Endodermal cell (in vitro differentiated cells): Measurements from ENCODE around the gene ITIH1. TPM values are rescaled to one million over a fixed set of nuclear protein-coding genes. Genes with fewer than 3 reads are reported as not detected.

Source experiments
- DNase-seq: peaks from one replicate; pipeline ENCODE4 v3.0.0-alpha.2; 2017
- H3K27ac ChIP-seq: 2 replicates; pipeline ENCODE4 v1.5.1; 2013; ENCODE audit warnings: mild to moderate bottlenecking, low read depth, low read length, moderate library complexity
- H3K27me3 ChIP-seq: 2 replicates; pipeline ENCODE4 v1.6.1; 2013; ENCODE audit warnings: mild to moderate bottlenecking, low read length, moderate library complexity; ENCODE audit not compliant: insufficient read depth, control insufficient read depth, poor library complexity, severe bottlenecking
- H3K36me3 ChIP-seq: 2 replicates; pipeline ENCODE4 v1.7.0; 2013; ENCODE audit warnings: mild to moderate bottlenecking, low read length, moderate library complexity; ENCODE audit not compliant: control insufficient read depth, insufficient read depth
- H3K4me1 ChIP-seq: one replicate; pipeline ENCODE4 v1.7.0; 2013; ENCODE audit warnings: low read length; ENCODE audit not compliant: control insufficient read depth, insufficient read depth
- H3K4me3 ChIP-seq: 2 replicates; pipeline ENCODE4 v1.5.1; 2013; ENCODE audit warnings: mild to moderate bottlenecking, low read length, moderate library complexity
- H3K9ac ChIP-seq: 2 replicates; pipeline ENCODE4 v1.6.1; 2013; ENCODE audit warnings: mild to moderate bottlenecking, low read length, moderate library complexity; ENCODE audit not compliant: poor library complexity, severe bottlenecking; ENCODE audit errors: extremely low read depth
- H3K9me3 ChIP-seq: 2 replicates; pipeline ENCODE4 v1.6.1; 2013; ENCODE audit warnings: mild to moderate bottlenecking, low read length, moderate library complexity; ENCODE audit not compliant: control insufficient read depth
- H3K27ac Mint-ChIP-seq: 2 replicates; pipeline ENCODE4 v1.8.0; 2020; ENCODE audit warnings: mixed read lengths
- H3K27me3 Mint-ChIP-seq: 2 replicates; pipeline ENCODE4 v1.8.0; 2021; ENCODE audit warnings: mild to moderate bottlenecking, mixed read lengths; ENCODE audit not compliant: insufficient read depth
- H3K36me3 Mint-ChIP-seq: 2 replicates; pipeline ENCODE4 v1.8.0; 2020; ENCODE audit warnings: low read depth, mixed read lengths
- H3K4me1 Mint-ChIP-seq: 2 replicates; pipeline ENCODE4 v1.8.0; 2020; ENCODE audit warnings: mixed read lengths
- H3K4me3 Mint-ChIP-seq: 2 replicates; pipeline ENCODE4 v1.8.0; 2020; ENCODE audit warnings: mild to moderate bottlenecking, moderate library complexity, mixed read lengths
- H3K9me3 Mint-ChIP-seq: 2 replicates; pipeline ENCODE4 v1.8.0; 2020; ENCODE audit warnings: mild to moderate bottlenecking, mixed read lengths
- CTCF ChIP-seq: fragments of 200-600 bp; sonication (generic); conservative IDR thresholded peaks from 2 replicates; pipeline ENCODE4 v1.5.0; 2021; ENCODE audit warnings: antibody characterized with exemption, mild to moderate bottlenecking
- WGBS, 2 experiments: methylation state at CpG; one replicate each; pipeline versions ENCODE4 v1.1.5 to v1.1.7; 2013; ENCODE audit warnings: missing lambda C conversion rate in 2 of 2, mixed read lengths in 1 of 2; ENCODE audit not compliant: insufficient coverage in 1 of 2, insufficient read length in 1 of 2; 5-methylcytosine and 5-hydroxymethylcytosine counted together
- total RNA-seq, 2 donors: library from RNA; stranded (reverse); fragmentation: NEBNext Ultra II Directional in 1 of 2; extraction: Animal tissue kit (Norgen Biotek cat#: 25700) in 1 of 2; gene quantifications; 2 replicates in 1 of 2; 3 replicates in 1 of 2; pipeline ENCODE4 v1.2.1, GENCODE V29; 2021

ITIH1 gene
- total RNA-seq, 2 donors from 2014 or later = not detected

- Histone ChIP-seq H3K4me1 (no peaks in the 10 kb centered on the region), H3K36me3 (no peaks in the 10 kb centered on the region), H3K4me3 (no peak overlapping the region), H3K9me3 (no peaks in the 10 kb centered on the region), H3K9ac (no peak overlapping the region), H3K27me3 (no peaks in the 10 kb centered on the region), H3K27ac (no peak overlapping the region)
- Mint-ChIP-seq H3K27ac (no peak overlapping the region), H3K36me3 (no peaks in the 10 kb centered on the region), H3K27me3 (peaks cover 10% of the 10 kb centered on the region), H3K4me3 (no peak overlapping the region), H3K9me3 (no peaks in the 10 kb centered on the region), H3K4me1 (no peaks in the 10 kb centered on the region)
- DNase-seq = no peak
- WGBS, 2 experiments = 88 to 95% methylated on average over 7 to 19 of the region's 19 CpGs
- no peak for TF ChIP-seq CTCF
These were observed 28.1 kb downstream of the ITIH1 start for GRCh38 chr3:52805270-52806039.

DNA sequence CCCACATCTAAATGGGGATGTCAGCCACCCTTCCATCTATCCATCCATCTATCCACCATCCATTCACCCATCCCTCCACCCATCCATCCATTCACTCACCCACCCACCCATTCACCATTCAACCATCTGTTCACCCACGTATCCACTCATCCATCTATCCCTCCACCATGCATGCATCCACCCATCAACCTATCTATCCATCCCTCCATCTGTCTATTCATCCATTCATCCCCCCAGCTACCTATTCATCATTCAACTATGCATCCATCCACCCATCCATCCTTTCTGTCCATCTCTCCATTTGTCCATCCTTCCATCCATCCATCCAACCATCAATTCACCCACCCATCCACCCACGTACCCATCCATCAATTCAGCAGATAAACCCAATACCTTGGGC is 31.8 kb downstream of the ITIH1 start:
- Histone ChIP-seq H3K27me3 (no peaks in the 10 kb centered on the region), H3K9ac (no peak overlapping the region), H3K27ac (no peak overlapping the region), H3K4me3 (no peak overlapping the region), H3K36me3 (no peaks in the 10 kb centered on the region), H3K4me1 (no peaks in the 10 kb centered on the region), H3K9me3 (no peaks in the 10 kb centered on the region)
- Mint-ChIP-seq H3K36me3 (no peaks in the 10 kb centered on the region), H3K27me3 (peaks cover 12% of the 10 kb centered on the region), H3K27ac (no peak overlapping the region), H3K4me1 (no peaks in the 10 kb centered on the region), H3K9me3 (no peaks in the 10 kb centered on the region), H3K4me3 (no peak overlapping the region)
- DNase-seq = no peak
- no peak for TF ChIP-seq CTCF
- WGBS, 2 experiments = 78% methylated on average over 2 of the region's 2 CpGs

DNA sequence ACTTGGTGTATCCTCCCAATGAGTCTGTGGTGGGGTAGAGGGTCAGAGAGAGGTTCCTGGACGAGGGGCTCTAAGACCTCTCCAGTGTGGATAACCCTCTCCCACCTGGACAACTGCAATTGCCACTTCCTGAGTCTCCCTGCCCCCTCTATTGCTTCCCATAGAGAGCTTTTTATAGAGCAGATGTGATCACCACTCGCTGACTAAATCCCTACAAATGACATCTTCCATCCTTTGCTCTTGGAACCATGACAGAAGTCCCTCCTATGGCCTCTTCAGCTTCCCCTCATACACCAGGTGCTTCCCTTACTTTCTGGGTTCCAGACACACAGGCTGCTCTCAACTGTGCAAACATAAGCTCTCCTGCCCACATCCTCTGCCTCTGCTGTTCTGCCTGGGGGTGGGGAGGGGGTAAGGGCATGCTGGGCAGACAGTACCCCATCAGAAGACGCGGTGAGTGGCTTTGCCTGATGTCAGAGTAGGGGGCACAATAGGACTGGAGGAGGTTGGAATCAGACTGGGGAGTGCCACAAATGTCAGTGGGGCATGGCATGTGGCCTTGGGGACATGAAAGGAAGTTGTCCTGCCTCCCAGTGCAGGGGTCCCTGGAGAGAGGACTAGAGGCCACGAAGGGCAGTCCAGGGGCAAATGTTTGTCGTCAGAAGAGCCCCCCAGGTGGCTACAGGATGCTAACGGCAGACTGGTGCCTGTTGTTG is 32.4 kb downstream of the ITIH1 start:
- Histone ChIP-seq H3K4me3 (no peak overlapping the region), H3K36me3 (no peaks in the 10 kb centered on the region), H3K4me1 (no peaks in the 10 kb centered on the region), H3K9me3 (no peaks in the 10 kb centered on the region), H3K27me3 (no peaks in the 10 kb centered on the region), H3K27ac (no peak overlapping the region), H3K9ac (no peak overlapping the region)
- WGBS, 2 experiments = 79 to 90% methylated on average over 6 to 7 of the region's 7 CpGs
- Mint-ChIP-seq H3K36me3 (no peaks in the 10 kb centered on the region), H3K9me3 (no peaks in the 10 kb centered on the region), H3K4me1 (no peaks in the 10 kb centered on the region), H3K27ac (no peak overlapping the region), H3K27me3 (peaks cover 12% of the 10 kb centered on the region), H3K4me3 (no peak overlapping the region)
- no peak for DNase-seq
- no peak for TF ChIP-seq CTCF
